ENCODE data around the gene CACNA1I.
A peak's percentile ranks its signal among the peaks of the same experiment; 100 is the strongest.

CACNA1I gene

GRCh38 chr22:39664485-39665200 is 94.1 kb downstream of the CACNA1I start:
- peak in 1 of 3 donors; percentile 17 for DNase-seq (ENCODE audit: low read depth in 3 of 3, low spot score in 1 of 3)

GRCh38 chr22:39665229-39665628 is 94.7 kb downstream of the CACNA1I start:
- DNase-seq (ENCODE audit: low read depth in 3 of 3, low spot score in 1 of 3): no peak

GRCh38 chr22:39665661-39666431 is 95.3 kb downstream of the CACNA1I start:
- no peak for DNase-seq (ENCODE audit: low read depth in 3 of 3, low spot score in 1 of 3)

DNA sequence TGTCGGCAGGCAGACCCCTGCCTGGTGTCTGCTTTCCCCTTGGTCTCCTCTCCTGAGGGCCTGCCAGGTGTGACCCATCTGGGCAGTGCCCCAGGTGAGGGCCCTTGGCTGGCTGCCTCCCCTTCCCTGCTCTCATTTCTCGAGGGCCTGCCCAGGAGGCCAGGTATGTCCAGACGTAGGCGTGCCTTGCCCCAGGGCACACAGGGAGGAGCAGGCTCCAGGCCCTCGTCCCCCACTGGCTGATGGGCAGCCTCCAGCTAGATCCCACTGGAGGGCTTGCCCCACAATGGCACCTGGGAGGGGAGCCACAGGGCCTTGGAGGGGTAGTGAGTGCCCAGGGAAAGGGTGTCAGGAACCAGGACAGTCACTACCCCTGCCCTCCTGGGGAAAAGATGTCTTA is 95.9 kb downstream of the CACNA1I start:
- no peak for DNase-seq (ENCODE audit: low read depth in 3 of 3, low spot score in 1 of 3)

DNA sequence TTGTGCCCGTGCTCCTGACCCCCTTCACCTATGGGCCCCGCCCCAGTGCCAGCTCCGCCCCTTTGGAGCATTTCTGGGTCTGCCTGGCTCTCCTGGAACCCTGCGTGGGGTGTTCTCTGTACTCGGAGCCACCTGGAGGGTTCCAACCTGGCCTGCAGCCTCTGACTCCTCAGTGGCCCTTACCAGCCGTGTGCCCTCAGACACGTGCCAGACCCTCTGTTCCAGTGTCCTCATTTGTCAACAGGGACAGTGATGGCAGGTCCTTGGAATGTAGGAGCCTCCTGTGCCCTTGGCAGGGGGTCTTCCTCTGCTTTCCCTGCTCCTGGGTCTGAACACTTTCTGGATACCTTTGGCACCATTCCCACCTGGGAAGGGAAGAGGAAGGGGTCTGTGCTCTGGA is 96.4 kb downstream of the CACNA1I start:
- no peak for DNase-seq (ENCODE audit: low read depth in 3 of 3, low spot score in 1 of 3)

DNA sequence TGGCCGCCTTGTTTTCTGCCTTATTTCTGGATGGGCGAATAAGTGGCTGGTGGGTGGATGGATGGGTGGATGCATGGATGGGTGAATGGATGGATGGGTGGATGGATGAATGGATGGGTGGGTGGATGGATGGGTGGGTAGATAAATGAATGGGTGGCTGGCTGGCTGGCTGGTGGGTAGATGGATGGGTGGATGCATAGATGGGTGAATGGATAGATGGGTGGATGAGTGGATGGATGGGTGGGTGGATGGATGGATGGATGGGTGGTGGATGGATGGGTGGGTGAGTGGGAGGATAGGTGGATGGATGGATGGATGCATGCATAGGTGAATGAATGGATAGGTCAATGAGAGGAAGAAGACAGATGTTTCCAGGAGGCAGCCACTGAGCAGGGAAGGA is 98.9 kb downstream of the CACNA1I start:
- no peak for DNase-seq (ENCODE audit: low read depth in 3 of 3, low spot score in 1 of 3)

DNA sequence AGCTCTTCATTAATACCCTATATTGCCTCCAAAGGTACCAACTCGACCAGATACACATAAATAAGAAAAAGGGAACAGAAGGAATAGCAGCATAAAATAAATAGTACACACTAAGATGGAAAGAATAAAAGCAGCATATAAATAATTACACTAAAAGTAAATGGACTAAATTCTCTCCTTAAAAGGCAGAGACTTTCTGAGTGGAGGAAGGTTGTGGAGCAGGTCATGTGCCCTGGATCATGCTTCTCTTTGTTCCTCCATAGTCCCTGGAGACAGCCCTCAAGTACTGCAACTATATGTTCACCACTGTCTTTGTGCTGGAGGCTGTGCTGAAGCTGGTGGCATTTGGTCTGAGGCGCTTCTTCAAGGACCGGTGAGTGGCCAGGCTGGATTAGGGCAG is 101.4 kb downstream of the CACNA1I start:
- no peak for DNase-seq (ENCODE audit: low read depth in 3 of 3, low spot score in 1 of 3)

DNA sequence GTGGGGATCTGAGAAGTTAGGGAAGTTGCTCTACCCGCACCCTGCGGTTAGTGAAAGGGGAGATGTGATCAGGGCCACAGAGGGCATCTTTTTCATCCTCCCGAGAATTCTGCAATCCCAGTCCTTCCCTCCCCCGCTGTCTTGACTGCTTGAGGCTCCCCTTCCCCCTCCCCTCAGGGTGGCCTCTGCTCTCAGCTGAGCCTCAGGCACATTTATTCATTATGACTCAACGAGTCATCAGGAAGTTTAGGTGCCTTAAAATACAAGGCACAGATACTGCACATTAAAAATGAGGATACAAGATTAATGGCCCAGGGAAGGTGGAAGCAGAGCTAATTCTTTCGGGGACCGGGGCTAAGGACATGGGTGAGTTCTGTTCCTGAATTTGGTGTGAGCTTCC is 104.0 kb downstream of the CACNA1I start:
- DNase-seq (ENCODE audit: low read depth in 3 of 3, low spot score in 1 of 3): no peak

DNA sequence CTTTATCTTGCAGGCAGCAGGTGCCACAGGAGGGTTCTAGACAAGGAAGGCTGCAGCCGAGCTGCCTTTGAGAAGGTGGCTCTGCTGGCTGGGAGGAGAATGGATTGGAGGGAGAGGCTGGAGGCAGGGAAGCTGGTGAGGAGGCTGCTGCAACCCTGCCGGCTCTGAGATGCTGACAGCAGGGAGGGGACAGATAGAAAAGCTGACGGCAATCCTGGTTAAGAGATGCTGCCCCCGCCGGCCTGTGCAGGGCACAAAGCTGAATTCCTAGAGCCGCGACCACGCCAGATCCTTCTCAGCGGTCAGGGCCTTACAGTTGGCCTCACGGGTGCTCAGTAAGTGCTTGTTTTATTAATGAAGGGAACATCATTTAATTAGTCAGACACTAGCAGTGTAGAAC is 105.4 kb downstream of the CACNA1I start:
- DNase-seq (ENCODE audit: low read depth in 3 of 3, low spot score in 1 of 3): no peak

- no peak for DNase-seq (ENCODE audit: low read depth in 3 of 3, low spot score in 1 of 3)
Observed at GRCh38 chr22:39677967-39678366, 107.4 kb downstream of the CACNA1I start.

- DNase-seq (ENCODE audit: low read depth in 3 of 3, low spot score in 1 of 3): no peak
Observed at GRCh38 chr22:39678862-39679490, 108.4 kb downstream of the CACNA1I start.

- no peak for DNase-seq (ENCODE audit: low read depth in 3 of 3, low spot score in 1 of 3)
Observed at GRCh38 chr22:39679652-39680051, 109.1 kb downstream of the CACNA1I start.

- no peak for DNase-seq (ENCODE audit: low read depth in 3 of 3, low spot score in 1 of 3)
Observed at GRCh38 chr22:39680486-39680885, 109.9 kb downstream of the CACNA1I start.

- DNase-seq (ENCODE audit: low read depth in 3 of 3, low spot score in 1 of 3): no peak
Observed at GRCh38 chr22:39681038-39681861, 110.7 kb downstream of the CACNA1I start.

GRCh38 chr22:39682994-39683393 is 112.4 kb downstream of the CACNA1I start:
- DNase-seq (ENCODE audit: low read depth in 3 of 3, low spot score in 1 of 3): no peak

GRCh38 chr22:39683639-39684038 is 113.1 kb downstream of the CACNA1I start:
- no peak for DNase-seq (ENCODE audit: low read depth in 3 of 3, low spot score in 1 of 3)

DNA sequence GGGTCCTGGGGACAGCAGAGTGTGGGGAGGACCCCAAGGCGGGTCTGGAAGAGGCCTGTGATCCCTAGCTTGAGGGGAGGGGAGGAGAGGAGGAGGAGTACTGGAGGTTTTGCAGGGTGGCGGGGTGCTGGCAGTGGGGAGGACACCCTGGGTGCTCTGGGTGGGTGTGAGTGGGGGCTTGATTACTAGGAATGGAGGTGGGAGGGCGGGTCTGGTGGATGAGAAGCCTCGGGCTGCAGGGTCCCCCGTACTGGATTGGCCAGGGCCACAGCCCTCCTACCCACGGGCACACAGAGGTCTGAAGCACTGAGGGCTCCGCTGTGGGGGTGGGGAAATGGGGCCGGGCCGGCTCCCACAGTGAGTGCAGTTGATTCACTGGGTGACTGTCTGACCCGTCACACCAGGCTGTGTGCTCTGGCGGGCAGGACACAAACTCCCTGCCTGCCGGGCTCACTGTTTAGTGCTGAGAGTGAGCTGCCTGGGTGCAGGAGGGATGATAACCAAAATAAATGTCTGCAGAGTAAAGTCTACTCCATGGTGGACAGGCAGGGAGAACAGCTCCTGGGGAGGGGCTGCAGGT is 114.2 kb downstream of the CACNA1I start:
- DNase-seq (ENCODE audit: low read depth in 3 of 3, low spot score in 1 of 3): no peak

- DNase-seq (ENCODE audit: low read depth in 3 of 3, low spot score in 1 of 3): no peak
Observed at GRCh38 chr22:39685336-39686177, 115.0 kb downstream of the CACNA1I start.

GRCh38 chr22:39686178-39686620 is 115.6 kb downstream of the CACNA1I start:
- DNase-seq (ENCODE audit: low read depth in 3 of 3, low spot score in 1 of 3): no peak

Measured in stimulated activated CD4-positive, alpha-beta T cell treated with anti-CD3 and anti-CD28 coated beads, TNF-alpha, amount 100 ng/mL, for 1 hour (primary cell).